ENCODE measurements around the gene CCNH.

GRCh38 chr5:87385802-87386201 is 26.9 kb downstream of the CCNH start:
- TF ChIP-seq SIN3A (IDR thresholded peaks at IDR 0.05; ENCODE audit: borderline replicate concordance, insufficient read depth, low read length), result no peak
- TF ChIP-seq POLR2AphosphoS5 (IDR thresholded peaks at IDR 0.05; ENCODE audit: low read depth, low read length), result no peak
- TF ChIP-seq REST (IDR thresholded peaks at IDR 0.05; ENCODE audit: insufficient read depth in 1 of 2, low read depth in 2 of 2, low read length in 2 of 2), result no peak
- no peak for TF ChIP-seq TAF1 (IDR thresholded peaks at IDR 0.05; ENCODE audit: borderline replicate concordance, insufficient read depth, low read length)

Measured in PFSK-1 (cell line).